GM19035 (cell line): ENCODE data around the gene TTC33.
"Not testable (repeated sequence)": the region's sequence is repeated elsewhere in the genome, so short reads cannot be mapped to it uniquely, and the experiment has no call there.

Source experiments
- ATAC-seq: cut with Tn5 transposase; IDR thresholded peaks from one replicate; pipeline ENCODE4 v1.9.1; 2021; ENCODE audit not compliant: unreplicated experiment

The TTC33 gene

GRCh38 chr5:40572937-40573336 is 182.8 kb downstream of the TTC33 start:
- no peak for ATAC-seq

DNA sequence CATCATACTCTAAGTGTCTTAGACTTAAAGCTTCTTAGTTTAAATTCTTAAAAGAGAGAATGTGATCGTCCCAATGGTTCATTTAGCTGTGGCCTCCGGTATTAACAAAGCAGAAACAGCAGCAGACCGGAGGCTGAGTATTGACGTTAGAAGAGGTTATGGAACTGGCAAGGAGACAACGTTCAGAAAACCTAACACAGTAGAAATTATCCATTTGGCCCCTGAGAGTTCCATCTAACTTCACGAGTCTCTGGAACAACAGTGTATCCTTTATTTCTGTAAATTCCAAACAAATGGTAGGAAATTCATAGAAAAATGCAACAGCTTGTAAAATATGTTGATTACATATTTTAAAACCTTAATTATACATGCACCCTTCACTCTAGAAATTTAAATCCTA is 183.4 kb downstream of the TTC33 start:
- no peak for ATAC-seq

- ATAC-seq: no peak
Measured at GRCh38 chr5:40571729-40572128, 184.0 kb downstream of the TTC33 start.

GRCh38 chr5:40570408-40571129 is 185.2 kb downstream of the TTC33 start:
- peak; percentile 84 for ATAC-seq

- ATAC-seq: no peak
Measured at GRCh38 chr5:40569546-40570270, 186.1 kb downstream of the TTC33 start.

GRCh38 chr5:40568548-40568947 is 187.2 kb downstream of the TTC33 start:
- ATAC-seq: no peak

GRCh38 chr5:40563173-40563572 is 192.6 kb downstream of the TTC33 start:
- ATAC-seq: not testable (repeated sequence)

DNA sequence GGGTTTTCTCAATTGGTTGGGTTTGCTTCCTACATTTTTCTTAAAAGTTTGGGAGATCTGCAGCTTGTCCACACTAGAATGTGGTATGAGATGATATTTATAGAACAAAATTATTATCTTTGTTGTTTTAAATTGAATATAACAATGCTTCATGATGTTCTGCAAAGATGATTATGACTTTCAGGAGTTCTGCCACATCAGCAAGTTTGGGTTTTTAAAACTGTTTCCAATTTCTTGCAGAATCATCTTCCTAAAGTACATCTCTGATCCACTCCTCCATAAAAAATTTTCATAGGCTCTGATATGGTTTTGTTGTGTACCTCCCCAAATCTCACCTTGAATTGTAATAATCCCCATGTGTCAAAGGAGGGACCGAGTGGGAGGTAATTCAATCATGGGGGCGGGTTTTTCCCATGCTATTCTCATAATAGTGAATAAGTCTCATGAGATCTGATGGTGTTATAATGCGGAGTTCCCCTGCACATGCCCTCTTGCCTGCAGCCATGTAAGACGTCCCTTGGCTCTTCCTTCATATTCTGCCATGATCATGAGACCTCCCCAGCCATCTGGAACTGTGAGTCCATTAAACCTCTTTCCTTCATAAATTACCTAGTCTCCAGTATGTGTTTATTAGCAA is 195.2 kb downstream of the TTC33 start:
- no peak for ATAC-seq

- no peak for ATAC-seq
Measured at GRCh38 chr5:40559306-40559705, 196.5 kb downstream of the TTC33 start.

GRCh38 chr5:40557501-40557900 is 198.3 kb downstream of the TTC33 start:
- ATAC-seq: no peak

GRCh38 chr5:40556811-40557210 is 198.9 kb downstream of the TTC33 start:
- no peak for ATAC-seq

- no peak for ATAC-seq
Measured at GRCh38 chr5:40555886-40556285, 199.9 kb downstream of the TTC33 start.

DNA sequence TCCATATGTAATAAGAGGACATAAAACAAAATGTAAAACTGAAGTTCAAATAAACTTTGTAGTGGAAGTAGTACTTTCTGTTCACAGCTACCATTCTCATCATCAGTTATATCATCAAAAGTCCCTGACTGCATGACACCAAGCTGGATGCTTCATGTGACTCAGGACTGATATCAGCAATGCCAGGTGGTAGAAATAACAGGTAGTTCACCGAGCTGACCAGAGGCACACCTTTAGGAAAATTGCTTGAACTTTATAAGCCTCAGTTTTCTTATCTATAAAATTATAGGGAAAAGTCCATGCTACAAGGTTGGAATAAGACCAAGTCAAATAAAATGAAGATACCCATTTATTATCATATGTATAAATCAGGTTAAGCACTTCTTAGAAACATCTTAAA is 200.9 kb downstream of the TTC33 start:
- no peak for ATAC-seq

DNA sequence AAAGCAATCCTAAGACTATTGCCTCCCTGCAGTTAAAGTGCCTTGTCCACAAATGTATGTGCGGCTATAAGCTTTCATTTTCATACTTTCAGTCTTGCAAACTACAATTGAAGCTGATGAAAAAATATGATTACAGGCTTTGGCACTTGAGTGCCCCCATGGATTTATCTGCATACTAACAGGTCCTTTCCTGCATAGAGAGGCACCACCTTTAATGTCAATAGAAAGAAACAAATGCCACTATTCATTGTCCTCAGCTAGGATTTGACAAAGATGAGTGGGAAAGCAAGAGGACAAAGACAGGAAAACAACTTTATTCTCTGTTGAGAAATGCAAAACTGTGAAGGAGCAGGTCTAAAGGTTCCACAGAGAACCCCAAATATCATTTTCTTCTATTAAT is 201.7 kb downstream of the TTC33 start:
- no peak for ATAC-seq

GRCh38 chr5:40552981-40553380 is 202.8 kb downstream of the TTC33 start:
- no peak for ATAC-seq

- no peak for ATAC-seq
Measured at GRCh38 chr5:40551496-40552491, 204.0 kb downstream of the TTC33 start.

DNA sequence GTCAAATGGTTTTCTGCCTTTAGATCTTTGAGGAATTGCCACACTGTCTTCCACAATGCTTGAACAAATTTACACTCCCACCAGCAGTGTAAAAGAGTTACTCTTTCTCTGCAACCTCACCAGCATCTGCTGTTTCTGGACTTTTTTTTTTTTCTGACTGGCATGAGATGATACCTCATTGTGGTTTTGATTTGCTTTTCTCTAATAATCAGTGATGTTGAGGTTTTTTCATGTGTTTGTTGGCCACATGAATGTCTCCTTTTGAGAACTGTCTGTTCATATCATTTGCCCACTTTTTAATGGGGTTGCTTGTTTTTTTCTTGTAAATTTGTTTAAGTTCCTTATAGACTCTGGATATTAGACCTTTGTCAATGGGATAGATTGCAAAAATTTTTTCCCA is 205.3 kb downstream of the TTC33 start:
- ATAC-seq: no peak

DNA sequence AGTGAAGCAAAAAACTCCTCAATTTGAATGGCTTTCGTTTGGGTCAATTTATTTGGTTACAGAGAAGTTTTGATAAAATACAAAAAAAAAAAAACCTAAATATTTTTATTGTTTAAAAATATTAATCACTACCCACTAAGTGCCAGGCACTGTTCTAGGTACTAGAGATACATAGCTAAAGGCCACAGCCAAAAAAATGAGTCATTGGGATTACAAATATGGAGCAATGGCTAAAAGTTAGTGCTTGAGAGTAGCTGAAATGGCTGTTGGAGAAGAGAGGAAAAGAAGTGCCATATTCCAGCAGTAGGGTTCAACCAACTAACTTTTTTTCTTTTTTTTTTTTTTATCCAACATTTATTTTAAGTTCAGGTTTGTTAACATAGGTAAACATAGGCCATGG is 206.1 kb downstream of the TTC33 start:
- no peak for ATAC-seq

GRCh38 chr5:40547994-40548575 is 207.7 kb downstream of the TTC33 start:
- no peak for ATAC-seq

- no peak for ATAC-seq
Measured at GRCh38 chr5:40547557-40547956, 208.2 kb downstream of the TTC33 start.

GRCh38 chr5:40540301-40540700 is 215.5 kb downstream of the TTC33 start:
- ATAC-seq: no peak
